Mesendoderm (in vitro differentiated cells): Measurements from ENCODE around the gene PACSIN1.

Experiments used
- DNase-seq: peaks from one replicate; pipeline ENCODE4 v3.0.0; 2013
- H2AK5ac ChIP-seq: 2 replicates; pipeline ENCODE4 v1.6.1; 2013; ENCODE audit warnings: low read length, inconsistent platforms
- H2BK120ac ChIP-seq: 2 replicates; pipeline ENCODE4 v1.6.1; 2013; ENCODE audit warnings: low read depth, mild to moderate bottlenecking, low read length, moderate library complexity, mixed read lengths
- H2BK15ac ChIP-seq: replicated peaks from 2 replicates; pipeline ENCODE4 v1.6.1; 2013; ENCODE audit warnings: low read depth, mild to moderate bottlenecking, moderate library complexity
- H2BK5ac ChIP-seq: 2 replicates; pipeline ENCODE4 v1.6.1; 2013; ENCODE audit warnings: low read length, inconsistent platforms
- H3K18ac ChIP-seq: 2 replicates; pipeline ENCODE4 v1.6.1; 2013; ENCODE audit warnings: mild to moderate bottlenecking, low read length, mixed read lengths
- H3K23ac ChIP-seq: one replicate; pipeline ENCODE4 v1.6.1; 2013; ENCODE audit warnings: low read length
- H3K27ac ChIP-seq: 2 replicates; pipeline ENCODE4 v1.5.1; 2013; ENCODE audit warnings: low read depth, mild to moderate bottlenecking, inconsistent platforms, low read length, moderate library complexity
- H3K27me3 ChIP-seq: 2 replicates; pipeline ENCODE4 v1.6.1; 2013; ENCODE audit warnings: low read length, control low read depth, mild to moderate bottlenecking, inconsistent platforms; ENCODE audit not compliant: insufficient read depth, poor library complexity
- H3K36me3 ChIP-seq: 2 replicates; pipeline ENCODE4 v1.6.1; 2013; ENCODE audit warnings: low read length, inconsistent platforms; ENCODE audit not compliant: control insufficient read depth, insufficient read depth
- H3K4ac ChIP-seq: one replicate; pipeline ENCODE4 v1.6.1; 2013; ENCODE audit warnings: low read depth, mild to moderate bottlenecking, low read length, moderate library complexity
- H3K4me1 ChIP-seq: 2 replicates; pipeline ENCODE4 v1.6.1; 2013; ENCODE audit warnings: low read depth, low read length, inconsistent platforms; ENCODE audit not compliant: control insufficient read depth
- H3K4me2 ChIP-seq: 2 replicates; pipeline ENCODE4 v1.6.1; 2013; ENCODE audit warnings: low read length
- H3K4me3 ChIP-seq: 2 replicates; pipeline ENCODE4 v1.5.1; 2013; ENCODE audit warnings: mild to moderate bottlenecking, low read length
- H3K56ac ChIP-seq: one replicate; pipeline ENCODE4 v1.6.1; 2013; ENCODE audit warnings: low read length
- H3K79me1 ChIP-seq: 2 replicates; pipeline ENCODE4 v1.6.1; 2013; ENCODE audit warnings: low read length, inconsistent platforms
- H3K79me2 ChIP-seq: 2 replicates; pipeline ENCODE4 v1.6.1; 2013; ENCODE audit warnings: mild to moderate bottlenecking, low read length; ENCODE audit not compliant: control insufficient read depth, insufficient read depth
- H3K9ac ChIP-seq: 2 replicates; pipeline ENCODE4 v1.6.1; 2013; ENCODE audit warnings: low read length, inconsistent platforms
- H4K5ac ChIP-seq: one replicate; pipeline ENCODE4 v1.6.1; 2013; ENCODE audit warnings: low read length
- H4K8ac ChIP-seq: one replicate; pipeline ENCODE4 v1.6.1; 2013; ENCODE audit warnings: low read depth, mild to moderate bottlenecking, control low read depth, low read length, moderate library complexity
- WGBS: extraction: QIAGEN DNeasy Blood & Tissue Kit; methylation state at CpG from one replicate; pipeline ENCODE4 v1.1.7; 2013; ENCODE audit warnings: low lambda C conversion rate, missing lambda C conversion rate; ENCODE audit not compliant: insufficient coverage; ENCODE audit errors: extremely low coverage; 5-methylcytosine and 5-hydroxymethylcytosine counted together

The PACSIN1 gene

DNA sequence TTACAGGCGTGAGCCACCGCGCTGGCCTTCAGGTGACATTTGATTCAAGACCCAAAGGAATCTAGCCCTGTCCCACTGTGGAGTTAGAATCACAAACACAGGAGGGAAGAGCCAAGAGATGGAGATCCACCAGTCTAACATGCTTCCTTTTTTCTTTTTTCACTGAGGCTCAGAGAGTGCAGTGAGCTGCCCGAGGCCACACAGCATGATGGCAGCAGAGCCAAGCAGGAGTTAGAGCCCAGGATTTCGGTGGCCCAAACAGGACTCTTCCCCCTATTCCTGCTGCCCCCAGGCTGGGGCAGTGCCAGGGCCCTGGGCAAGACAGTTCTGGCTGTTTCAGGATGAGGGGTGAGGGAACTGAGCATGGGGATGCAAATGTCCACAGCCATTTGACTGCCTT, 98.3 kb downstream of the PACSIN1 start:
- H2BK120ac ChIP-seq, result no peak overlapping the region
- H4K5ac ChIP-seq, result no peak overlapping the region
- H3K4me2 ChIP-seq, result no peak overlapping the region
- H3K23ac ChIP-seq, result no peak overlapping the region
- DNase-seq, result no peak
- H3K4me3 ChIP-seq, result no peak overlapping the region
- no peak overlapping the region for H3K4ac ChIP-seq
- H3K27ac ChIP-seq, result no peak overlapping the region
- peaks cover 18% of the 10 kb centered on the region for H3K4me1 ChIP-seq
- no peak overlapping the region for H2BK15ac ChIP-seq
- H4K8ac ChIP-seq, result no peak overlapping the region
- H2AK5ac ChIP-seq, result no peak overlapping the region
- no peak overlapping the region for H3K9ac ChIP-seq
- no CpG with 5 or more reads among the region's 5 CpGs for WGBS
- no peaks in the 10 kb centered on the region for H3K79me1 ChIP-seq
- H3K18ac ChIP-seq, result no peak overlapping the region
- no peaks in the 10 kb centered on the region for H3K36me3 ChIP-seq
- no peak overlapping the region for H2BK5ac ChIP-seq
- no peak overlapping the region for H3K56ac ChIP-seq
- no peaks in the 10 kb centered on the region for H3K27me3 ChIP-seq
- no peaks in the 10 kb centered on the region for H3K79me2 ChIP-seq

DNA sequence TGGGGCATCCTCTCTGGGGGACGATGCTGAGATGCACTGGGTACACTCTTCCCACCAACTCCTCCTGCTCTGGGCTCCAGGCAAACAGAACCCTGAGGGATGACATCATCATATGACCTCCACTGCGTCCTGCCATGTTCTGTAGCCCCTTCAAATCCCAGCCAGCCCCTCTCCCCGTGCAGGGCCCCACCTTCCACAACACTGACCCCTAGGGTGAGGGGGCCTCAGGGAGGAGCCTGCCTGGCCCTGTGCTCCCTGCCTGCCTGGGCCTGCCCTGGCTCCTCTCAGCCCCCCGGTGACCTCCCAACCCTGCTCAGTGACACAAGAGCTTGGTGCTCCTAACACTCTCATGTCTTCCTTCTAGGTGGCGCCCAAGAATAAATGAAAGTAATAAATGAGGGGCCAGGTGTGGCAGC, 99.9 kb downstream of the PACSIN1 start:
- H3K4me3 ChIP-seq, result no peak overlapping the region
- no peak overlapping the region for H3K9ac ChIP-seq
- H3K27ac ChIP-seq, result no peak overlapping the region
- no peak overlapping the region for H4K8ac ChIP-seq
- H2BK120ac ChIP-seq, result no peak overlapping the region
- H3K23ac ChIP-seq, result no peak overlapping the region
- no peak overlapping the region for H3K4me2 ChIP-seq
- no peak overlapping the region for H3K4ac ChIP-seq
- no peak overlapping the region for H4K5ac ChIP-seq
- no peaks in the 10 kb centered on the region for H3K36me3 ChIP-seq
- no peak overlapping the region for H2BK15ac ChIP-seq
- H2BK5ac ChIP-seq, result no peak overlapping the region
- peaks cover 11% of the 10 kb centered on the region for H3K4me1 ChIP-seq
- H3K56ac ChIP-seq, result no peak overlapping the region
- no peak overlapping the region for H3K18ac ChIP-seq
- no peak overlapping the region for H2AK5ac ChIP-seq
- H3K79me1 ChIP-seq, result no peaks in the 10 kb centered on the region
- no peak for DNase-seq
- H3K79me2 ChIP-seq, result no peaks in the 10 kb centered on the region
- H3K27me3 ChIP-seq, result no peaks in the 10 kb centered on the region
- WGBS, result no CpG with 5 or more reads among the region's 5 CpGs

DNA sequence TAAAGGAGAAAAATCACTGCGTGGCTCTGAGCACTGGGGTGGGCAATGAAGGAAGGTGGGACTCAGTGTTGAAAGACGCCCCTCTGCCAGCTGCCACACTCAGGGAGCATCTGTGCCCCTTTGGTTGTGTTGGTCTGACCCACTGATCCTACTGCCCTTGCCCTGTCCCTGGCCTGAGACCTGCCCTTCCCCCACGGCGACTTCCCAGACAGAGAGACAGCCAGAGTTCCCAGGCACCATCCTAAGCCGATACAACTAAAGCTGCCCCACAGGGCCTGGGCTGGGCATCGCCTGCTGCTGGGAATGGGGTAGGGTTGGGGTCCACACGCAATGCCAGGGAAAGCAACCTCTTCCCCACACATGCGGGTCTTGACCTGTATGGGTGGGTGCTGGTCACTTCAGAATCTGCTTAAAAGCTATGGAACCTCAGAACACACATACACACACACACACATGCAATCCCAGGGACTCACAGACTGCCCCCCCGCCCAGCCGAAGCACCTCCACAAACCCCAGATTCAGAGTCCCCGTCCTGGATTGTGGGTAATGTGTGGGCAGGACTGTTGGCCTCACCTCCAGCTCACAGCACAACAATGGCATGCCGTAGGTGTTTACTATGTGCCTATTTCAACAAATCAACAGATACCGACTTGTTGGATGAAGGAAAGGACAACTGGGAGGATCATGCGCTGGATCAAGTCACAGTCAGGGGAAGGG, 101.1 kb downstream of the PACSIN1 start:
- no peak overlapping the region for H2AK5ac ChIP-seq
- no peaks in the 10 kb centered on the region for H3K79me1 ChIP-seq
- no peak overlapping the region for H2BK120ac ChIP-seq
- no peak overlapping the region for H3K4me3 ChIP-seq
- H3K18ac ChIP-seq, result no peak overlapping the region
- H3K23ac ChIP-seq, result peak overlapping the region; percentile 16
- peaks cover 2% of the 10 kb centered on the region for H3K4me1 ChIP-seq
- no peaks in the 10 kb centered on the region for H3K36me3 ChIP-seq
- no peak overlapping the region for H3K4ac ChIP-seq
- no peak overlapping the region for H2BK5ac ChIP-seq
- H2BK15ac ChIP-seq, result no peak overlapping the region
- H3K56ac ChIP-seq, result no peak overlapping the region
- DNase-seq, result no peak
- no peaks in the 10 kb centered on the region for H3K79me2 ChIP-seq
- H3K9ac ChIP-seq, result no peak overlapping the region
- H4K8ac ChIP-seq, result no peak overlapping the region
- H3K27me3 ChIP-seq, result no peaks in the 10 kb centered on the region
- WGBS, result no CpG with 5 or more reads among the region's 14 CpGs
- H3K27ac ChIP-seq, result no peak overlapping the region
- H3K4me2 ChIP-seq, result no peak overlapping the region
- no peak overlapping the region for H4K5ac ChIP-seq

DNA sequence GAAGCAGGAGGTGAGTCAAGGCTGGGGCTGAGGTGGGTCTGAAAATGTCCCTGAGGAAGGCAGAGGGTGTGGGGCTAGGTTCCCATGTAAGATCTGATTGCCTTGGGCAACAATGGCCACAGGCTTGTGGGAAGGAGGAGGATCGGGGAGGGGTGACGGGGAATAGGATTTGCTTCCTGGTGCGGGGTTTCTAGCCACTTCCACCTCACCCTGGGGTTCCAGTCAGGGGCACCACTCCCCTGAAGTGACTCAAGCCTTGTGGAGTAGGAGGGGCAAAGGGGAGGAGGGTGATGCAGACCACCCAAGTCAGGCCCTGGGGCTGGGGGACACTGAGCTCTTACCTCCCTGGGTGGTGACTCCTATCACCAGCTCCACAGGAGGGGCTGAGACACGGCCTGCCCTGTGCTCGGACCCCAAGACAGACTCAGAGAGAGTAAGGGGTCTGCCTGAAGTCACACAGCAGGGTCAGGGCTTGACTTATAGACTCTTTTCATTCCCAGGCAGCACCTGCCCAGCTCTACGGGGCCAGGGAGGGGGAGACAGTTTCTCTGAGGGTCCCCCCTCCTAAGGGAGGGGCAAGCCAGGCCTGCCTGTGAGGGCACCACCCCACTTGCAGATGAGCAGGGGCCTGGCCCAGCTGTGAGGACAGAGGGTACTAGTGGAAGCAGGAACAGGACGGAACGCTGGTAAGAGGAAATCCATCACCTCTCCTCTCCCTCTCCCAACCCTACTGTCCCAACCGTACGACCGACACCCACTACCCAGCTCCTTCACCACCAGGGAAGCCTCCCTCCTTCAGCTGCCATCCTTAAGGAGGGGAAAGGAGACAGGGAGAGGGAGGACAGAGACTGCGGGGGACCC, 102.7 kb downstream of the PACSIN1 start:
- Histone ChIP-seq H3K36me3 (no peaks in the 10 kb centered on the region), H3K4me1 (no peaks in the 10 kb centered on the region), H3K27me3 (no peaks in the 10 kb centered on the region), H3K18ac (no peak overlapping the region), H2BK15ac (no peak overlapping the region), H2AK5ac (no peak overlapping the region), H3K27ac (no peak overlapping the region), H2BK120ac (no peak overlapping the region), H3K56ac (peak overlapping the region; percentile 6), H3K9ac (no peak overlapping the region), H4K5ac (no peak overlapping the region), H3K79me1 (no peaks in the 10 kb centered on the region), H4K8ac (no peak overlapping the region), H3K4ac (no peak overlapping the region), H3K23ac (no peak overlapping the region), H3K4me2 (no peak overlapping the region), H3K79me2 (no peaks in the 10 kb centered on the region), H2BK5ac (no peak overlapping the region), H3K4me3 (no peak overlapping the region)
- WGBS, result no CpG with 5 or more reads among the region's 12 CpGs
- DNase-seq, result no peak

DNA sequence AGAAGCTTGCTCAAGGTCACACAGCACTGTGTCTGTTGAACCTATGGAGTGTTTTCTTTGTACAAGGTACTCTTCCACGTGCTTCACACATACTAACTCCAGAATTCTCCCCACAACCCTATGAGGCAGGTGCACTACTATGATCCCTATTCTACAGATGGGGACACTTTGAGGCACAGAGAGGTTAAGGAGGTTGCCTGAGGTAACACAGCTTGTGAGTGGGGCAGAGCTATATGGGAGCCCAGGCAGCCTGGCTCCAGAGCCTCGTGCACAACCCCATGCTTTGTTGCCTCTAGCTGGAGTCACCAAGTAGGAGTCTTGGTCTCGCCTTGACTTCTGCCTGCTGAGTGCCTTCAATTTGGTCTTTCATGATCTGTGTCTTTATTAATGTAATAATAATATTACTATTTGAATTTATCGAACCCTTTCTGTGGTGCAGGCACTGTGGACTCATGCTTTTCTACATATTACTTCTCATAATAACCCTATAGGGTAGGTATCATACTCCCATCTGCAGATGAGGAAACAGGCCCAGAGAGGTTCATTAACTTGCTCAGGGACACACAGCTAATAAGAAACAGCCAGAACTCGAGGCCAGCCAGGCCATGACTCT, 103.6 kb downstream of the PACSIN1 start:
- DNase-seq, result no peak
- H3K79me1 ChIP-seq, result no peaks in the 10 kb centered on the region
- no peak overlapping the region for H3K23ac ChIP-seq
- H2BK15ac ChIP-seq, result no peak overlapping the region
- no peaks in the 10 kb centered on the region for H3K4me1 ChIP-seq
- H4K5ac ChIP-seq, result no peak overlapping the region
- no peak overlapping the region for H3K4ac ChIP-seq
- H3K9ac ChIP-seq, result no peak overlapping the region
- no peak overlapping the region for H2AK5ac ChIP-seq
- WGBS, result no CpG with 5 or more reads among the region's 5 CpGs
- H2BK120ac ChIP-seq, result no peak overlapping the region
- no peak overlapping the region for H4K8ac ChIP-seq
- H3K27ac ChIP-seq, result no peak overlapping the region
- no peaks in the 10 kb centered on the region for H3K79me2 ChIP-seq
- H3K36me3 ChIP-seq, result no peaks in the 10 kb centered on the region
- H3K4me3 ChIP-seq, result no peak overlapping the region
- H3K27me3 ChIP-seq, result no peaks in the 10 kb centered on the region
- H2BK5ac ChIP-seq, result no peak overlapping the region
- no peak overlapping the region for H3K18ac ChIP-seq
- H3K56ac ChIP-seq, result no peak overlapping the region
- H3K4me2 ChIP-seq, result no peak overlapping the region
